Activated T-helper 9 cell treated with anti-CD3 and anti-CD28 coated beads, Interleukin-2, amount 50 U/mL, for 16 hours (primary cell): ENCODE data around the gene PSMD11.
"Not testable (repeated sequence)": the region's sequence is repeated elsewhere in the genome, so short reads cannot be mapped to it uniquely, and the experiment has no call there.

Experiments
- DNase-seq: peaks from one replicate; pipeline ENCODE4 v3.0.0-alpha.2; 2020; ENCODE audit warnings: low read depth

Gene PSMD11

GRCh38 chr17:32444301-32445073 is at the start of gene PSMD11:
Gene PSMD11 (plus strand): TSS chr17:32444510. CDS start chr17:32444524, 14 bp downstream.
- peak; percentile 100 for DNase-seq

DNA sequence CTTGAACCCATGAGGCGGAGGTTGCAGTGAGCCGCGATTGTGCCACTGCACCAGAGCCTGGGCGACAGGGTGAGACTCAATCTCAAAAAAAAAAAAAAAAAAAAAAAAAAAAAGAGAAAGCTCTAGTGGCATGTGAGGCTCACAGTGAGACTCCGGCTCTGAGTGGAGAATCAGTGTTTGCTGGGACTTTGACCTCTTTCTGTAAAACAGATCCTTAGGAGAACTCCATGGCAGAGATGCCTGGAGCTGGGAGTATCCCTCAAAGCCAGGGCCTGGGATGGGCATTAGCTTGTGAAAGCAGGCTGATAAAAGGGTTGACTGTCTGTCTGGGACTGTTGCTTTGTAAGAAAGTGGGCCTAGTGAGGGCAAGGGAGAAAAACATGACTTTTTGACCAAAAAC is 48.0 kb upstream of the PSMD11 start:
- no peak for DNase-seq

DNA sequence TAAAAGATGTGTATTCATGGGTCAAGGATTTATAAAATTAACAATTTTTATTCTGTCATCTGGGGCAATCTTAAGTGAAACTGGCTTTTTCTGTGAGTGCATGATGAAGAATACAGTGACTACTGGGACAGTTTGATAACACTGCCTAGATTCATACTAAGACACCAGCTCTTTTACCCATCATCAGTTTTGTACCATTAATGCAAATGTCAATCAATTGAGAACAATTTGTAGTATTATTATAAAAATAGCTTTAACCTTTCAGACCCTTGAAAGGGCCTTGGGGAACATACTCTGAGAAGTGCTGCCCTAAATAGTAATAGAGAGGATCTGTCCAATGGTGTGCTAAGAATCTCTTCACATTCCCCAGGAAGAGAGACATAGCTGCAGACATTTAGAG is 45.4 kb upstream of the PSMD11 start:
- DNase-seq: no peak

DNA sequence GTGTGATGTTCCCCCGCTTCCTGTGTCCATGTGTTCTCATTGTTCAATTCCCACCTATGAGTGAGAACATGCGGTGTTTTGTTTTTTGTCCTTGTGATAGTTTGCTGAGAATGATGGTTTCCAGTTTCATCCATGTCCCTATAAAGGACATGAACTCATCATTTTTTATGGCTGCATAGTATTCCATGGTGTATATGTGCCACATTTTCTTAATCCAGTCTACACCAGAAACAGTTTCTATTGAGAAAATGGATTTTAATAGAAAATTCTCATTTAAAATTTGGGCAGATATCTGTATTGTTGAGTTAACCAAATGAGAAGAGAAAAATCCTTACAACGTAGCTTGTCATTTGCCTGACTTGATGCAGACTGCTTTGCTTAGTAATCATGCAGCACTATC is 34.2 kb upstream of the PSMD11 start:
- not testable (repeated sequence) for DNase-seq

DNA sequence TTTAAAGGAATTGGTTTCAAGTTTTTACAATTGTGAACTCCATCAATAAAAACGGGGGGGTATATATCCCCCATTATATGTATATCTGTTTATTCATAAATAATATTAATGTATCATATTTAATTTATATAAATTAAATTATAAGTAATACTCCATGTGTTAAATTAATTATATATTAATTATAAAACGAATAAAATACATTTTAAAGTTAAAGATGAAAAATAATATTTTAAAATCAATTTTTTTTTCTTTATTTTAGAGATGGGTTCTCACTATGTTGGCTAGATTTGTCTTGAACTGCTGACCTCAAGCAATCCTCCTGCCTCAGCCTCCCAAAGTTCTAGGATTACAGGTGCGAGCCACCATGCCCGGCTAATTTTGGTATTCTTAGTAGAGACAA is 17.4 kb upstream of the PSMD11 start:
- DNase-seq: no peak

DNA sequence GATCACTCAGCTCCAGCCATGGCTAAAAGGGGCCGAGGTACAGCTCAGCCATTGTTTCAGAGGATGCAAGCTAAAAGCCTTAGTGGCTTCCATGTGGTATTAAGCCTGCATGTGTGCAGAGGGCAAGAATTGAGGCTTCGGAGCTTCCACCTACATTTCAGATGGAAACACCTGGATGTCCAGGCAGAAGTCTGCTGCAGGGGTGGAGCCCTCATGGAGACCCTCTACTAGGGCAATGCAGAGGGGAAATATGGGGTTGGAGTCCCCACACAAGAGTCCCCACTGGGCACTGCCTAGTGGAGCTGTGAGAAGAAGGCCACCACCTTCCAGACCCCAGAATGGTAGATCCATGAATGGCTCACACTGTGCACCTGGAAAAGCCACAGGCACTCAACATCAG is 14.7 kb upstream of the PSMD11 start:
- DNase-seq: no peak

GRCh38 chr17:32440722-32441121 is 3.6 kb upstream of the PSMD11 start:
- no peak for DNase-seq

GRCh38 chr17:32441886-32442285 is 2.4 kb upstream of the PSMD11 start:
- DNase-seq: no peak

DNA sequence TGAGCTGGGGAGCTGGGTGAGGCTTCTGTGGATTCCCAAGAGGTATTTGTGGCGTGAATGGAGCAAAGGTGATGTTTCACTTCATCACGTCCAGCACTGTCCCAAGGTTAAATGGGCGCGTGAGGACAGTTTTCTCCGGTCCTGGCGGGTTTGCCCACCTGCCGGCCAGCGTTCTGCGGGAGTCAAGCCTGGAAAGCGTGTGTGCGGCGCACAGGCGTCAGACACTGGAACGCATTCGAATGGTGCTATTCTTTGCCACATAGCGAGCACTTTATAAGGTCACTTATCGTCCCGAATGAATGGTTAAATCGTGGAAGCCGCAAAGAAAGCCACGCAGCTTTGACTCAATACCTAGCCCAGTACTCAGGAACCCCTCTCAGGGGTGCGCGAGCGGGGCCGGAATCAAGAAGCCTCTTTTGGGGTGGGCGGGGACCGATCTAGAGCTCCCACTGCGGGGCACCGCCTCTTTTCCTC is 446 bp upstream of the PSMD11 start:
- no peak for DNase-seq

DNA sequence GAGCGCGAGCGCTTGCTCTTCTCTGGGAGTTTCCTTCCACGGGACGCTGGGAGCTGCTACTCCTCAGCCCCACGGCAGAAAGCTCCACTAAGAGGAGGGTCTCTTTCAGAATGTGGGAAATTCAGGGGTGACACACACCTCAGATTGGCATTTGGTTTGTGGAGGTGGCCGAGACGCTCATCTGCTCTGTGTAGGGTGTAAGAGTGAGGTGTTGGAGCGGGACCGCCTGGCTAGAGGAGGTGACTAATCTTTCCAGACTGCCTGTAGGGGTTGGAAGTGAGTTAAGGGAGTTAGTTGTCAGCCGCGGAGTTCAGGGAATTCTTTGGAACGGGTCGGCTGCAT is 735 bp downstream of the PSMD11 start:
- peak; percentile 16 for DNase-seq

- no peak for DNase-seq
Measured at GRCh38 chr17:32445497-32445896, 1.2 kb downstream of the PSMD11 start.

GRCh38 chr17:32445971-32446370 is 1.7 kb downstream of the PSMD11 start:
- no peak for DNase-seq

DNA sequence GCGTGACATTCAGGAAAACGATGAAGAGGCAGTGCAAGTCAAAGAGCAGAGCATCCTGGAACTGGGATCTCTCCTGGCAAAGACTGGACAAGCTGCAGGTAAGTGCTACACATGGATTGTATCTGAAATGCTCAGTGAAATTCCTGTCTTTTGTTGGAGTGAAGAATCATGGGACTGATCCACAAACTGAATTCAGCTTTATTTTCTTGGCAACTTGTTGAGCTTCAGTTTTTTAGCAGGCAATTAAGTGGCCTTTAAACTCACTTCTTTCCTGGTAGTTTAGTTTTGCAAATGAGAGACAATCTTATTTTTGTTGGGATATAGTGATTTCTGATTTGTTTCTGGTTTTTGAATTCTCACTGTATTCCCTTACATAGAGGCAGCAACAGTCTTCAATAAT is 2.6 kb downstream of the PSMD11 start:
- DNase-seq: no peak

- DNase-seq: no peak
Measured at GRCh38 chr17:32449963-32450362, 5.7 kb downstream of the PSMD11 start.

DNA sequence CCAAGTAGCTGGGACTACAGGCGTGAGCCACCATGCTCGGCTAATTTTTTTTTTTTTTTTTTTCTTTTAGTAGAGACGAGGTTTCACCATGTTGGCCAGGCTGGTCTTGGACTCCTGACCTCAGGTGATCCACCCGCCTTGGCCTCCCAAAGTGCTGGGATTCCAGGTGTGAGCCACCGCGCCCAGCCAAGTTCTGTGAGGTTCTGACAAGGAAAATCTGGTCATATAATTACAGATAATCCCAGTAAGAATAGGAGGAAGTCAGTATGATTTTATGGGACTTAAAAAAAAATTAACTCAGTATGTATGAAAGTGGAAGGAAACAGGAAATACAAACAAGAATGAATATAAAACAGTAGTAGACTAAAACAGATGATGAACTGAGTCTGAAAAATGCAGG is 6.1 kb downstream of the PSMD11 start:
- not testable (repeated sequence) for DNase-seq

DNA sequence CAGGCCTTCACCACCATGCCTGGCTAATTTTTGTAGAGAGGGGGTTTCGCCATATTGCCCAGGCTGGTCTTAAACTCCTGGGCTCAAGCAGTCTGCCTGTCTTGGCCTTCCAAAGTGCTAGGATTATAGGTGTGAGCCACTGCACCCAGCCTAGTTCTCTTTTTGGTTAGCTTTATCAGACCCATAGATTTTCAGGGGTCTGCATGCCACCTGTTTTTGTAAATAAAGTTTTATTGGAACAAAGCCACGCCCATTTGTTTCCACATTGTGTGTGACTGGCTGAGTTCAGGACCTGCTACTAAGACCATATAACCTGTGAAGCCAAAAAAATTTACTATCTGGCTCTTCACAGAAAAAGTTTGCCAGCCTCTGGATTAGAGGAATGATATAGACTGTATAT is 7.6 kb downstream of the PSMD11 start:
- DNase-seq: no peak

DNA sequence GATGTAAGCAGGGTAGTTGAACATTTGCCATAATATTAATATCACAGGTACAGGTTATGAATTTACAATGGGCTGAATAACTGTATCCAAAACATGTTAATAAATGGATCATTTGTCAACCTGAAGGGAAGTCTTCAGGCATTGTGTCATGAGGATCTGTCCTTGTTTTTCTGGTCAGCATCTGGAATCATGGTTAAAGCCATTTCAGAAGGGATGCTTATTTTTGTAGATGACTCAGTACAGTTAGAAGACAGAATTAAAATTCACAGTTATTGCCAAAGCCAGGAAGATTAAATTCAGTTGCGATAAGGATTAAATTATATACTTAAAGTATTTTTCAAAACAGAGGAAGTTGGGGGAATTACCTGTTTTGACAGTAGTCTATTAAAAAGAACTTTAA is 8.0 kb downstream of the PSMD11 start:
- DNase-seq: no peak

- no peak for DNase-seq
Measured at GRCh38 chr17:32453370-32453769, 9.1 kb downstream of the PSMD11 start.

DNA sequence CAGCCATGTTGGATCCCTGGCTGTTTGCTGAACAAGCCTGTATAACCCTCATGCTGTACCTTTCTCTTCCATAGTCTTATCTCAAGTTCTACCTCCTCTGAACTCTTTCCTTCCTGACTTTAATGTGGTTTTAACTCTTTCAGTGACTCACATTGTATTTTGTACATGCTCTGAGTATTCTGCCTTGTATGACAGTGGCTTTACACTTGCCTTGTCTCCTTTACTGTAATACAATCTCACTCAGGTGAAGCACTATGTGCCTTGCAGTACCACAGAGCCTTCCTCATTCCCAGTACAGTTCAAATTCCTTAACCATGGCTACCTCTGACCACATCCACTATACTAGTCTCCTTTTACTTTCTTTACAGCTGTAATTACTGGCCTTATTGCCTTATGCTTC is 14.1 kb downstream of the PSMD11 start:
- DNase-seq: no peak

DNA sequence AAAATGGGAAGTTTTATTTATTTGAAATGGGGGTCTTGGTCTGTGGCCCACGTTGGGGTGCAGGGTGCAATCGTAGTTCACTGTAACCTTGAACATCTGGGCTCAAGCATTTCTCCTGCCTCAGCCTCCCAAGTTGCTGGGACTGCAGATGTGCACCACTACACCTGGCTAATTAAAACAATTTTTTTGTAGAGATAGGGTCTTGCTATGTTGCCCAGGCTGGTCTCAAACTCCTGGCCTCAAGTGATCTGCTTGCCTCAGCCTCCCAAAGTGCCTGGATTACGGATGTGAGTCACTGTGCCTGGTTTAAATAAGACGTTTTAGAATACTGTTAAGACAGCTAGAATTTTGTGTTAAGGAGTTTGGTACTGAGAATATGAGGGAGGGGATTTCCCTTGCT is 15.7 kb downstream of the PSMD11 start:
- DNase-seq: no peak

GRCh38 chr17:32461498-32461852 is 17.2 kb downstream of the PSMD11 start:
- DNase-seq: no peak

DNA sequence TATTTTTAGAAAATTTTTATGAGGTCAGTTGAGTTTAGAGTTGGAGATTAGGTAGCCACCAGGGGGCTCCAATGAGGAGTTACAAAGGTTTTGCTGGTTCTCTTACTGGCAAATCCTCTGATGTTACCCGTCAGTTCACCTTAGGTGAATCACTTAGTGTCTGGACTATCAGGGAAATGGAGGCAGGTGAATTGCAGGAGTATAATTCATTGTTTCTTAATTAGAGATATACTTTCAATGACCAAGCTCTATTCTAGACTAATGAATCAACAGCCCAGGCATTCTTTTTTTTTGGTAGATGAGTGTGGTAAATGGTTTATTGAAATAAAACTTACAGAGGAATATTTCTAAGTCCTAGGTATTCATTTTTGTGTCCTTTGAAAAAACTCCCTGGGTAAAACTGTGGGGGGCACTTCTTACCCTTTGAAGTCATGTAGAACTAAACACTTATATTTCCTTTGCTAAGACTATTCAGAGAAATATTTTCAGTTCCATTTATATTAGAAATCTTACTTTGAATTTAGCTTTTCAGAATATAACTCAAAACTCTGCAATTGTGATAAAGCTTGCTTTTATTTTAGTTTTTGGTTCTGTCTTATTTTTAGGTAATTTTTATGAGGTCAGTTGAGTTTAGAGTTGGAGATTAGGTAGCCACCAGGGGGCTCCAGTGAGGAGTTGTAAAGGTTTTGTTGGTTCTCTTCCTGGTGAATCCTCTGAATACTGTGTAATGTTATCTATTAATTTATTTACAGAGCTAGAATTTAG is 17.7 kb downstream of the PSMD11 start:
- DNase-seq: peak; percentile 36

DNA sequence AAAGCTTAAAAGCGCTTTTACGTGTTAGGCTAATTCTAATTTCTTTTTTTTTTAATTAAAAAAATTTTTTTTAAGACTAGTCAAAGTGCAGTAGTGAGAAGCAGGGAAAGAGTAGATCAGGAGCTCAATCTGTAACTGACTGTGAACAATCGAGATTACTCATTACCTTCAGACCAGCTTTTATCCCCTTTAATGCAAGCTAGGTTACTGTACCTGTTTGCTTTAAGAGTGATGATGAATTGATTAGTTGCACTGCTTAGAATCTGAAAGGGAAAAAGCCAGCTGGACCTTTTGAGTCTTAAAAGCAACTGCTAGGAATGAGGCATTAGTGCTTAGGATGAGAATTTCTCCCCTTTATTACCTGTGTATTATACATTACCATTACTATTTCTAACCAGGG is 19.0 kb downstream of the PSMD11 start:
- no peak for DNase-seq

- DNase-seq: no peak
Measured at GRCh38 chr17:32464374-32464773, 20.1 kb downstream of the PSMD11 start.
